Transverse colon (tissue), 3 donors: ENCODE measurements around the gene WNT9A.
"Not testable (repeated sequence)": the region's sequence is repeated elsewhere in the genome, so short reads cannot be mapped to it uniquely, and the experiment has no call there.

Experiments used
- CTCF ChIP-seq, 5 experiments: fragments of 200-600 bp in 3 of 5; fragments of 450-650 bp in 2 of 5; sonication (generic) in 3 of 5; IDR thresholded peaks; 1 replicate in 2 of 5; 2 replicates in 3 of 5; pipeline ENCODE4 v1.5.1; 2016 to 2017; ENCODE audit warnings: antibody characterized with exemption in 5 of 5, inconsistent platforms in 3 of 5, mild to moderate bottlenecking in 2 of 5, moderate library complexity in 1 of 5
- EP300 ChIP-seq: sonication (generic); formaldehyde crosslinking; IDR thresholded peaks from one replicate; pipeline ENCODE4 v1.6.1; 2017; ENCODE audit warnings: antibody characterized with exemption, low read depth

DNA sequence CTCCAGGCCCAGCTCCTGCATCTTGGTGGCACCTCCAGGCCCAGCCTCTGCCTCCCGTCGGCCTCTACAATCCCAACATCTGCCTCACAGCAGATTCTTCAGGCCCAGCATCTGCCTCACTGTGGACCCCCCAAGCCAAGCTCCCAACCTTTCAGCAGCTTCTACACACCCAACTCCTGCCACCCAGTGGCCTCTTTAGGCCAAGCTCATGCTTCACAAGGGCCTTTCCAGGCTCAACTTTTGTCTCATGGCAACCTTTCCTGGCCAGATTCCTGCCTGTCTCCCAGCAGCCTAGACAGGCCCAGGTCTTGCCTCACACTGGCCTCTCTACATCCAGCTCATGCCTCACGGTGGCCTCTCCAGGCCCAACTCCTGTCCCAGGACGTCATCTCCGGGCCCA lies 20.1 kb upstream of the WNT9A start:
- TF ChIP-seq CTCF (IDR thresholded peaks at IDR 0.05); EP300: not testable (repeated sequence)
